Regular cardiac myocyte (primary cell): ENCODE data around the gene SLC38A5. TPM values are rescaled to one million over a fixed set of nuclear protein-coding genes. Genes with fewer than 3 reads are reported as not detected.

Source experiments
- total RNA-seq: library from RNA; depleted of rRNA; stranded (reverse); fragments of >200 nt; gene quantifications from 2 replicates; pipeline ENCODE4 v1.2.3, GENCODE V29; 2014

Gene SLC38A5
- total RNA-seq = 53.8 and 59.6 TPM in 2 replicates

GRCh38 chrX:48470110-48470832 is at the start of gene SLC38A5:
SLC38A5 (minus strand) TSS chrX:48470260; CDS start chrX:48467924, 2,336 bp downstream.

GRCh38 chrX:48508400-48509244 is 38.6 kb upstream of the SLC38A5 start, which contains the start of gene PORCN:
PORCN (plus strand) TSS chrX:48508992; CDS start chrX:48509821, 829 bp downstream.

GRCh38 chrX:48475774-48476577 is 5.9 kb upstream of the SLC38A5 start, which contains the start of gene FTSJ1:
FTSJ1 (plus strand) TSS chrX:48476199; CDS start chrX:48478048, 1,849 bp downstream.

GRCh38 chrX:48411860-48412259 is 58.2 kb downstream of the SLC38A5 start, which contains the start of gene SSX4B:
SSX4B (minus strand) TSS chrX:48411960; CDS start chrX:48411372, 588 bp downstream.

Other genes with a start within 250 kb of the SLC38A5 start
- gene SSX1, start 214.9 kb downstream of the SLC38A5 start, total RNA-seq = not detected in 2 replicates
- not detected in 2 replicates for gene SSX3, start 113.6 kb downstream of the SLC38A5 start, total RNA-seq
- not detected in 2 replicates for gene SSX4, start 86.7 kb downstream of the SLC38A5 start, total RNA-seq
- not detected in 2 replicates for gene SSX4B, start 58.3 kb downstream of the SLC38A5 start, total RNA-seq
- gene FTSJ1, start 5.9 kb upstream of the SLC38A5 start, total RNA-seq = 48.5 and 67.1 TPM in 2 replicates
- gene PORCN, start 38.7 kb upstream of the SLC38A5 start, total RNA-seq = 6.3 and 7.6 TPM in 2 replicates
- gene EBP, start 51.5 kb upstream of the SLC38A5 start, total RNA-seq = 23.4 and 76.1 TPM in 2 replicates
- 3.7 and 6.1 TPM in 2 replicates for gene TBC1D25, start 69.5 kb upstream of the SLC38A5 start, total RNA-seq
- 45.4 and 78.6 TPM in 2 replicates for gene RBM3, start 104.2 kb upstream of the SLC38A5 start, total RNA-seq
- gene WDR13, start 127.2 kb upstream of the SLC38A5 start, total RNA-seq = 73.3 and 77.3 TPM in 2 replicates
- gene WAS, start 213.5 kb upstream of the SLC38A5 start, total RNA-seq = 0.28 TPM in 1 of 2 replicates, not detected in the other
- gene SUV39H1, start 226.5 kb upstream of the SLC38A5 start, total RNA-seq = 1.4 and 10.5 TPM in 2 replicates